Measurements from ENCODE around the gene NES.
"Not testable (repeated sequence)": the region's sequence is repeated elsewhere in the genome, so short reads cannot be mapped to it uniquely, and the experiment has no call there.

NES gene

GRCh38 chr1:156646738-156647211 is 30.4 kb downstream of the NES start:
- no peak for DNase-seq (ENCODE audit: low read depth in 2 of 2)

- DNase-seq (ENCODE audit: low read depth in 2 of 2), result no peak
These were observed 31.5 kb downstream of the NES start for GRCh38 chr1:156645666-156646065.

- no peak for DNase-seq (ENCODE audit: low read depth in 2 of 2)
These were observed 32.2 kb downstream of the NES start for GRCh38 chr1:156645056-156645455.

- DNase-seq (ENCODE audit: low read depth in 2 of 2), result no peak
These were observed 32.6 kb downstream of the NES start for GRCh38 chr1:156644640-156645039.

GRCh38 chr1:156644146-156644545 is 33.1 kb downstream of the NES start:
- DNase-seq (ENCODE audit: low read depth in 2 of 2), result no peak

GRCh38 chr1:156643778-156644092 is 33.5 kb downstream of the NES start:
- DNase-seq (ENCODE audit: low read depth in 2 of 2), result no peak

GRCh38 chr1:156643049-156643777 is 34.0 kb downstream of the NES start:
- DNase-seq (ENCODE audit: low read depth in 2 of 2), result no peak

- DNase-seq (ENCODE audit: low read depth in 2 of 2), result no peak
These were observed 34.8 kb downstream of the NES start for GRCh38 chr1:156642265-156643048.

GRCh38 chr1:156641761-156642264 is 35.4 kb downstream of the NES start, which contains the start of gene BCAN:
Gene BCAN, plus strand, starts transcription at chr1:156642117. Its CDS starts 3,938 bp downstream, at chr1:156646055.
- DNase-seq (ENCODE audit: low read depth in 2 of 2), result no peak

- no peak for DNase-seq (ENCODE audit: low read depth in 2 of 2)
These were observed 36.1 kb downstream of the NES start for GRCh38 chr1:156640842-156641706.

GRCh38 chr1:156639601-156640101 is 37.6 kb downstream of the NES start:
- DNase-seq (ENCODE audit: low read depth in 2 of 2), result no peak

GRCh38 chr1:156638189-156638985 is 38.8 kb downstream of the NES start:
- no peak for DNase-seq (ENCODE audit: low read depth in 2 of 2)

- no peak for DNase-seq (ENCODE audit: low read depth in 2 of 2)
These were observed 44.9 kb downstream of the NES start for GRCh38 chr1:156632355-156632754.

GRCh38 chr1:156631152-156631551 is 46.1 kb downstream of the NES start:
- not testable (repeated sequence) for DNase-seq (ENCODE audit: low read depth in 2 of 2)

- DNase-seq (ENCODE audit: low read depth in 2 of 2), result no peak
These were observed 47.3 kb downstream of the NES start for GRCh38 chr1:156629823-156630449.

GRCh38 chr1:156627313-156627880 is 49.8 kb downstream of the NES start:
- DNase-seq (ENCODE audit: low read depth in 2 of 2), result no peak

- DNase-seq (ENCODE audit: low read depth in 2 of 2), result no peak
These were observed 51.1 kb downstream of the NES start for GRCh38 chr1:156626079-156626438.

GRCh38 chr1:156625436-156626078 is 51.6 kb downstream of the NES start:
- DNase-seq (ENCODE audit: low read depth in 2 of 2), result no peak

- no peak for DNase-seq (ENCODE audit: low read depth in 2 of 2)
These were observed 52.3 kb downstream of the NES start for GRCh38 chr1:156624814-156625435.

All from fibroblast of skin of left quadriceps (primary cell).